K562 treated with DMSO at 1 percent for 48 hours (cell line): ENCODE data around the gene CARHSP1. TPM values are rescaled to one million over a fixed set of nuclear protein-coding genes. Genes with fewer than 3 reads are reported as not detected.

ENCODE experiments used
- total RNA-seq: library from RNA; unstranded; fragments of 300-600 nt; gene quantifications from 2 replicates; pipeline ENCODE4 v1.2.3, GENCODE V29; 2022; ENCODE audit warnings: low replicate concordance; ENCODE audit errors: extremely low read depth

The CARHSP1 gene
- total RNA-seq: not detected in 2 replicates

GRCh38 chr16:8868416-8869211, at the start of gene CARHSP1:
CARHSP1 (minus strand) TSS chr16:8869006; CDS start chr16:8859328, 9,678 bp downstream.

DNA sequence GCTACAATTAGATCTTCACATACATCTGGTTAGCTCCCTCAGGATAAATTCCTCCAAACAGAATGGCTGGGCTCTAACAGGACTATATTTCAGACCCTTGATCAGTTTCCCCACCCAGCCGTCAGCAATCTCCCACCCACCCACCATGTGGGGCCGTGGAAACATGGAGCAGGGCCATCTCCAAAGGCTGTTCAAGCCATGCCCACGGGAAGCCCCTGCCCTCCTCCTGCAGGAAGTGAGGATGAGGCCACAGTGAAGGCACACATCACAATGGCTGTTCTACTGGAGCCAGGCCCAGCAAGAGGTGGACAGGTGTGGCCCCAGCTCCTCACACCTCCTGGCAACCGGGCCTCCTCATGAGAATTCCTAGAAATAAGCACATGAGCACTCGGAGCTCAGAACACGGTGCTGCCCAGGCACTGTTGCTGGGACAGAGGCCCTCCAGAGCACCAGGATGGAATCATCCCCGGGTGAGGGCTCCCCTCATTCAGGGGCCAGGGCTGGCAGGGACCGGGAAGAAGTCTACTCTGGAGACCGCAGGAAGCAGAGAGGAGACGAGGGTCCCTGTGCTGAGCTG, 13.3 kb upstream of the CARHSP1 start, which contains the start of gene LITAFD:
TSS of gene LITAFD (plus strand) at position 311 of the 577 bp plus-strand sequence. CDS start 2,005 bp downstream, outside the sequence.

Other genes with a start within 250 kb of the CARHSP1 start
- gene METTL22, start 247.3 kb downstream of the CARHSP1 start, total RNA-seq: not detected in 2 replicates
- not detected in 2 replicates for gene ABAT, start 194.4 kb downstream of the CARHSP1 start, total RNA-seq
- not detected in 2 replicates for gene TMEM186, start 71.4 kb downstream of the CARHSP1 start, total RNA-seq
- gene PMM2, start 71.2 kb downstream of the CARHSP1 start, total RNA-seq: not detected in 2 replicates
- not detected in 2 replicates for gene LITAFD, start 13.3 kb upstream of the CARHSP1 start, total RNA-seq
- not detected in 2 replicates for gene USP7, start 94.9 kb upstream of the CARHSP1 start, total RNA-seq
- not detected in 2 replicates for gene HAPSTR1, start 222.6 kb upstream of the CARHSP1 start, total RNA-seq